ENCODE data around the gene ZIC5. TPM values are rescaled to one million over a fixed set of nuclear protein-coding genes. Genes with fewer than 3 reads are reported as not detected.

ZIC5 gene
- total RNA-seq, 4 donors from 2014 or later: not detected

- no peak for DNase-seq (ENCODE audit: low spot score in 2 of 2)
- H3K36me3 ChIP-seq: no peaks in the 10 kb centered on the region
- H3K9me3 ChIP-seq: no peaks in the 10 kb centered on the region
- no peak for TF ChIP-seq POLR2A (IDR thresholded peaks at IDR 0.05)
- TF ChIP-seq CTCF (IDR thresholded peaks at IDR 0.05): no peak
- TF ChIP-seq EP300 (IDR thresholded peaks at IDR 0.05): no peak
- no peak overlapping the region for H3K4me3 ChIP-seq
- peaks cover 0 to 67% of the 10 kb centered on the region in 2 donors for H3K27me3 ChIP-seq
- H3K4me1 ChIP-seq: no peaks in the 10 kb centered on the region
- no peak overlapping the region for H3K27ac ChIP-seq
- WGBS, 2 donors: 71 to 78% methylated on average over 7 of the region's 7 CpGs
Observed at GRCh38 chr13:99944102-99944501, 27.5 kb downstream of the ZIC5 start.

GRCh38 chr13:99941911-99942310 lies 29.7 kb downstream of the ZIC5 start:
- DNase-seq (ENCODE audit: low spot score in 2 of 2): no peak
- WGBS, 2 donors: 67 to 74% methylated on average over 4 of the region's 4 CpGs
- TF ChIP-seq CTCF (IDR thresholded peaks at IDR 0.05) (no peak), POLR2A (IDR thresholded peaks at IDR 0.05) (no peak), EP300 (IDR thresholded peaks at IDR 0.05) (no peak)
- peaks cover 0 to 51% of the 10 kb centered on the region in 2 donors for H3K27me3 ChIP-seq
- H3K27ac ChIP-seq: no peak overlapping the region
- H3K4me1 ChIP-seq: no peaks in the 10 kb centered on the region
- H3K9me3 ChIP-seq: no peaks in the 10 kb centered on the region
- H3K4me3 ChIP-seq: no peak overlapping the region
- H3K36me3 ChIP-seq: no peaks in the 10 kb centered on the region

GRCh38 chr13:99941086-99941485 lies 30.5 kb downstream of the ZIC5 start:
- 79 to 82% methylated on average over 7 of the region's 7 CpGs for WGBS, 2 donors
- DNase-seq (ENCODE audit: low spot score in 2 of 2): no peak
- no peak overlapping the region for H3K4me3 ChIP-seq
- TF ChIP-seq EP300 (IDR thresholded peaks at IDR 0.05) (no peak), CTCF (IDR thresholded peaks at IDR 0.05) (no peak), POLR2A (IDR thresholded peaks at IDR 0.05) (no peak)
- no peak overlapping the region for H3K27ac ChIP-seq
- no peaks in the 10 kb centered on the region for H3K4me1 ChIP-seq
- peaks cover 0 to 44% of the 10 kb centered on the region in 2 donors for H3K27me3 ChIP-seq
- H3K9me3 ChIP-seq: no peaks in the 10 kb centered on the region
- no peaks in the 10 kb centered on the region for H3K36me3 ChIP-seq

- Histone ChIP-seq H3K27ac (no peak overlapping the region), H3K4me3 (no peak overlapping the region), H3K27me3 (peaks cover 0 to 26% of the 10 kb centered on the region in 2 donors), H3K36me3 (no peaks in the 10 kb centered on the region), H3K9me3 (no peaks in the 10 kb centered on the region), H3K4me1 (no peaks in the 10 kb centered on the region)
- no peak for DNase-seq (ENCODE audit: low spot score in 2 of 2)
- 72 to 81% methylated on average over 7 of the region's 7 CpGs for WGBS, 2 donors
- TF ChIP-seq EP300 (IDR thresholded peaks at IDR 0.05) (no peak), CTCF (IDR thresholded peaks at IDR 0.05) (no peak), POLR2A (IDR thresholded peaks at IDR 0.05) (no peak)
Observed at GRCh38 chr13:99938635-99939034, 32.9 kb downstream of the ZIC5 start.

- H3K27ac ChIP-seq: no peak overlapping the region
- peaks cover 0 to 16% of the 10 kb centered on the region in 2 donors for H3K27me3 ChIP-seq
- no peak for TF ChIP-seq EP300 (IDR thresholded peaks at IDR 0.05)
- peaks cover 0 to 7% (median 0%) of the 10 kb centered on the region in 4 donors for H3K9me3 ChIP-seq
- 91 to 94% methylated on average over 2 of the region's 2 CpGs for WGBS, 2 donors
- no peak overlapping the region for H3K4me3 ChIP-seq
- H3K36me3 ChIP-seq: no peaks in the 10 kb centered on the region
- no peak for DNase-seq (ENCODE audit: low spot score in 2 of 2)
- no peaks in the 10 kb centered on the region for H3K4me1 ChIP-seq
Observed at GRCh38 chr13:99935772-99936171, 35.8 kb downstream of the ZIC5 start.

- no peak overlapping the region for H3K4me3 ChIP-seq
- 86 to 89% methylated on average over 5 of the region's 5 CpGs for WGBS, 2 donors
- TF ChIP-seq POLR2A (IDR thresholded peaks at IDR 0.05) (no peak), EP300 (IDR thresholded peaks at IDR 0.05) (no peak)
- no peaks in the 10 kb centered on the region for H3K36me3 ChIP-seq
- DNase-seq (ENCODE audit: low spot score in 2 of 2): no peak
- H3K27me3 ChIP-seq: peaks cover 0 to 11% of the 10 kb centered on the region in 2 donors
- peaks cover 0 to 7% (median 0%) of the 10 kb centered on the region in 4 donors for H3K9me3 ChIP-seq
- H3K27ac ChIP-seq: no peak overlapping the region
- no peaks in the 10 kb centered on the region for H3K4me1 ChIP-seq
Observed at GRCh38 chr13:99932912-99933311, 38.7 kb downstream of the ZIC5 start.
